Activated CD4-positive, alpha-beta memory T cell treated with anti-CD3 and anti-CD28 coated beads for 36 hours (primary cell): ENCODE data around the gene PTPRN2. TPM values are rescaled to one million over a fixed set of nuclear protein-coding genes. Genes with fewer than 3 reads are reported as not detected.
"Not testable (repeated sequence)": the region's sequence is repeated elsewhere in the genome, so short reads cannot be mapped to it uniquely, and the experiment has no call there.

Source experiments
- CTCF ChIA-PET: fragments of 350-600 bp; sonication (Branson Sonifier 250); formaldehyde crosslinking; loops from one replicate; lab custom pipeline; 2021; ENCODE audit warnings: antibody characterized with exemption, inconsistent platforms; lab: Charles Lee
- POLR2A ChIA-PET: fragments of 350-600 bp; sonication (Branson Sonifier 250); formaldehyde crosslinking; loops from one replicate; lab custom pipeline; 2021; ENCODE audit warnings: antibody characterized with exemption; lab: Charles Lee
- DNase-seq: peaks from one replicate; pipeline ENCODE4 v3.0.0-alpha.2; 2020
- H3K27ac Mint-ChIP-seq: one replicate; pipeline ENCODE4 v1.8.0; 2021; ENCODE audit warnings: mixed read lengths
- H3K27me3 Mint-ChIP-seq: one replicate; pipeline ENCODE4 v1.8.0; 2021; ENCODE audit warnings: mixed read lengths
- H3K36me3 Mint-ChIP-seq: one replicate; pipeline ENCODE4 v1.8.0; 2021; ENCODE audit warnings: mixed read lengths
- H3K4me1 Mint-ChIP-seq: one replicate; pipeline ENCODE4 v1.8.0; 2021; ENCODE audit warnings: low read depth, mixed read lengths
- H3K4me3 Mint-ChIP-seq: one replicate; pipeline ENCODE4 v1.8.0; 2021; ENCODE audit warnings: mild to moderate bottlenecking, mixed read lengths
- H3K9me3 Mint-ChIP-seq: one replicate; pipeline ENCODE4 v1.8.0; 2021; ENCODE audit warnings: mixed read lengths
- intact Hi-C: fragments of 100-400 bp; cut with micrococcal nuclease; formaldehyde crosslinking; loops from one replicate; pipeline ENCODE4 v1.15.1; 2023
- microRNA-seq: library from miRNA; unstranded; fragments of <30 nt; microRNA quantifications from one replicate; pipeline ENCODE4 v1.2.0, GENCODE V29; 2022; ENCODE audit warnings: borderline number of aligned reads, borderline microRNAs expressed, borderline replicate concordance
- total RNA-seq, 2 experiments: library from RNA; stranded (reverse); gene quantifications; one replicate each; pipeline ENCODE4 v1.2.3, GENCODE V29; 2021

PTPRN2 gene
- total RNA-seq, 2 experiments from 2014 or later, result 0.51 to 0.64 TPM

- peaks cover 20% of the 10 kb centered on the region for H3K27me3 Mint-ChIP-seq
- no peak overlapping the region for H3K4me3 Mint-ChIP-seq
- CTCF ChIA-PET, result no interaction called here
- peak overlapping the region; percentile 18 for H3K27ac Mint-ChIP-seq
- peaks cover 2% of the 10 kb centered on the region for H3K36me3 Mint-ChIP-seq
- H3K4me1 Mint-ChIP-seq, result peaks cover 38% of the 10 kb centered on the region
- peaks cover 10% of the 10 kb centered on the region for H3K9me3 Mint-ChIP-seq
- intact Hi-C loops, result loop anchor here (1.0 to 2.0 kb wide), 2 partner anchors 8 to 17 kb away; no protein-coding TSS in a partner anchor
- peak; percentile 54 for DNase-seq
- POLR2A ChIA-PET, result no interaction called here
Measured at GRCh38 chr7:157495594-157495993, 1092.0 kb downstream of the PTPRN2 start.

DNA sequence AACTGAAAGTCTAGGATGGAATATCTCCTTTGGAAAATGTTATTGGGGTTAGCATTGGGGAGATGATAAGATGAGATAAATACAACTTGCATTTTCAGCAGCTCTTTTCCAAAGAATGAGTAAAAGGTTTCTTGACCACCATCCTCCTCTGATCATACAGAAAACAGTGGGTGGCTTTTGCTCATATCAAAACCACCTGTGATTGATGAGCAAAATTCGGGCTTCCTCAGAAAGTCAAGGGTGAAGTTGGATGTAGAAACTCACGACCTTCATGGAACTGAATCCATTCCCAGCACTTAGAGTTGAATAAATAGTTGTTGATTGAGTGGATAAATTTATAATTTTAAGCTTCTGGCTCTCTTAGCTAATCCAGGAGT lies 1092.5 kb downstream of the PTPRN2 start:
- Mint-ChIP-seq H3K4me3 (no peak overlapping the region), H3K9me3 (peaks cover 10% of the 10 kb centered on the region), H3K27ac (peak overlapping the region; percentile 38), H3K4me1 (peaks cover 42% of the 10 kb centered on the region), H3K27me3 (peaks cover 20% of the 10 kb centered on the region), H3K36me3 (peaks cover 2% of the 10 kb centered on the region)
- peak; percentile 49 for DNase-seq
- intact Hi-C loops, result loop anchor here (1.0 to 2.0 kb wide), 2 partner anchors 8 to 16 kb away; no protein-coding TSS in a partner anchor
- ChIA-PET CTCF (no interaction called here), POLR2A (no interaction called here)

DNA sequence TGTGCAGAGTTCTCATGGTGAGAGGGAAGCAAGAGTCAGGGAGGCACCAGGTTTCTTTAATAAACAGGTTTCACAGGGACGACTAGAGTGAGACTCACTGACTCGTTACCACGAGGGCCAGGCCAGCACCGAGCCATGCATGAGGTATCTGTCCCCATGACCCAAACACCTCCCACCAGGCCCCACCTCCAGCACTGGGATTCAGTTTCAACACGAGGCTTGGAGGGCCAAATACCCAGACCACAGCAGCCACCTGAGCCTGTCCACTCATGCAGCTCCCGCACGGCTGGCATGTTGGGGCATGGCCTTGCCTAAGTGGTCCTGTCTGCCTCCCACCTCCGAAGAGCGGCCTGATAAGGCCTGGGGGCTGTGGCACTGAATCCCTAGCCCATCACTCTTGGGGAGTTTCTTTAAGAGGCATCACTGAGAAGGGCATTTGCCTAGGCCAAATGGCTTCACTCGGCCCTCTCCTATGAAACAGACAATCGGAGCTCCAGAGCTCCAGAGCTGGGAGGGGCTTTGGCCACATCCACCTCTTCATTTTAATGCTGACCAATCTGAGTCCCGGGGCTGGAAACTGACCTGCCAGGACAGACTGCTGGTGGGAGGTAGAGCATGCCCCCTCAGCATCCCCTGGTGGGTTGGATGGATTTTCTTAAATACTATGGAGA lies 1093.0 kb downstream of the PTPRN2 start:
- ChIA-PET CTCF (no interaction called here), POLR2A (no interaction called here)
- Mint-ChIP-seq H3K27me3 (peaks cover 20% of the 10 kb centered on the region), H3K9me3 (peaks cover 10% of the 10 kb centered on the region), H3K36me3 (peaks cover 2% of the 10 kb centered on the region), H3K27ac (peak overlapping the region; percentile 38), H3K4me1 (peaks cover 45% of the 10 kb centered on the region), H3K4me3 (no peak overlapping the region)
- intact Hi-C loops, result loop anchor here (1.0 to 5.0 kb wide), 5 partner anchors 9 to 333 kb away; no protein-coding TSS in a partner anchor
- no peak for DNase-seq

DNA sequence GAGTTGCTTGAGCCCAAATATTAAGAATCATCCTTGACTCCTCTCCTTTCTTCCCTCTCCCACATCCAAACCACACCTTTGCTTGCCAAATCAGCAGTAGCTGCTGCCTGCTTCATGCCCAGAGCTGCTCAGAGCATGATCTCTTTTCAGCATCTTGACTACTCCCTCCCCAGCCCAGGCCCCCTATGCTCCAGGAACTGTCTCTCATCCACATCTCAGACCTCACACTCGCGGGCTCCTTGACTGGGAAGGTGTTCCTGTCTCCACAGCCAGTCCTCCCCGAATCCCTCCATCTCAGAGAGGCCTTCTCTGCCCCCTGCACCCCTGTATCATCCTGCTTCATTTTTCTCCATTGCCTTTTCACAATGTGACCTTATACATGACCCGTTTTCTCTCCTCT lies 1093.8 kb downstream of the PTPRN2 start:
- peaks cover 49% of the 10 kb centered on the region for H3K4me1 Mint-ChIP-seq
- H3K9me3 Mint-ChIP-seq, result peaks cover 10% of the 10 kb centered on the region
- H3K27me3 Mint-ChIP-seq, result peaks cover 20% of the 10 kb centered on the region
- CTCF ChIA-PET, result no interaction called here
- peaks cover 2% of the 10 kb centered on the region for H3K36me3 Mint-ChIP-seq
- intact Hi-C loops, result loop anchor here (2.0 to 5.0 kb wide), 4 partner anchors 15 to 334 kb away; no protein-coding TSS in a partner anchor
- H3K4me3 Mint-ChIP-seq, result no peak overlapping the region
- POLR2A ChIA-PET, result no interaction called here
- no peak for DNase-seq
- H3K27ac Mint-ChIP-seq, result peak overlapping the region; percentile 21

- intact Hi-C loops, result loop anchor here (5.0 kb wide), 3 partner anchors 119 to 334 kb away; no protein-coding TSS in a partner anchor
- no peak overlapping the region for H3K4me3 Mint-ChIP-seq
- CTCF ChIA-PET, result no interaction called here
- DNase-seq, result no peak
- H3K27ac Mint-ChIP-seq, result no peak overlapping the region
- peaks cover 2% of the 10 kb centered on the region for H3K36me3 Mint-ChIP-seq
- H3K9me3 Mint-ChIP-seq, result peaks cover 10% of the 10 kb centered on the region
- POLR2A ChIA-PET, result interaction anchor here (1.1 kb wide), 1 partner anchor 83 kb away, joined by 3 read pairs; no protein-coding TSS in a partner anchor
- H3K27me3 Mint-ChIP-seq, result peaks cover 20% of the 10 kb centered on the region
- H3K4me1 Mint-ChIP-seq, result peaks cover 50% of the 10 kb centered on the region
Measured at GRCh38 chr7:157493017-157493416, 1094.6 kb downstream of the PTPRN2 start.

DNA sequence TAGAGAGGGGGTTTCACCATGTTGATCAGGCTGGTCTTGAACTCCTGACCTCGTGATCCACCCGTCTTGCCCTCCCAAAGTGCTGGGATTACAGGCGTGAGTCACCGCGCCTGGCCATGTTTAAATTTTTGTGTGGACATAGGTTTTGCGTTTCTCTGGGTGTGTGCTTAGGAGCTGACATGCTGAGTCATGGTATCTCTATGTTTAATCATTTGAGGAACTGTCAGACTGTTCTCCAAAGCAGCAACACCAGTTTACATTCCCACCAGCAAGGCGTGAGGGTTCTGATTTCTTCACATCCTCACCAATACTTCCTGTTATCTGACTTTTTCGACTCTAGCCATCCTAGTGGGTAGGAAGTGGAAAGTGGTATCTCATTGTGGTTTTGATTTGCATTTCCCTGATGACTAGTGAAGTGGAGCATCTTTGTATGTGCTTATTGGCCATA lies 1097.1 kb downstream of the PTPRN2 start:
- POLR2A ChIA-PET, result no interaction called here
- peak; percentile 64 for DNase-seq
- H3K27me3 Mint-ChIP-seq, result peaks cover 22% of the 10 kb centered on the region
- H3K36me3 Mint-ChIP-seq, result peaks cover 2% of the 10 kb centered on the region
- peak overlapping the region; percentile 52 for H3K27ac Mint-ChIP-seq
- H3K9me3 Mint-ChIP-seq, result peaks cover 10% of the 10 kb centered on the region
- no peak overlapping the region for H3K4me3 Mint-ChIP-seq
- H3K4me1 Mint-ChIP-seq, result peaks cover 42% of the 10 kb centered on the region
- intact Hi-C loops, result loop anchor here (1.0 to 5.0 kb wide), 6 partner anchors 13 to 337 kb away; no protein-coding TSS in a partner anchor
- CTCF ChIA-PET, result interaction anchor here (1.0 kb wide), 1 partner anchor 16 kb away, joined by 5 read pairs; no protein-coding TSS in a partner anchor

- H3K4me3 Mint-ChIP-seq, H3K27ac Mint-ChIP-seq, POLR2A ChIA-PET, H3K36me3 Mint-ChIP-seq, DNase-seq: not testable (repeated sequence)
- intact Hi-C loops, result loop anchor here (1.0 to 5.0 kb wide), 6 partner anchors 13 to 337 kb away; no protein-coding TSS in a partner anchor
- Mint-ChIP-seq H3K4me1 (peaks cover 41% of the 10 kb centered on the region), H3K9me3 (peaks cover 10% of the 10 kb centered on the region), H3K27me3 (peaks cover 26% of the 10 kb centered on the region)
- CTCF ChIA-PET, result interaction anchor here (1.0 kb wide), 1 partner anchor 15 kb away, joined by 5 read pairs; no protein-coding TSS in a partner anchor
Measured at GRCh38 chr7:157489870-157490269, 1097.8 kb downstream of the PTPRN2 start.

Small RNA genes lying within 50 kb of the gene (microRNA-seq; reads per million reads assigned to microRNA genes)
- gene MIR153-2 (not detected), gene MIR5707 (not detected), gene MIR595 (not detected)

Other genes starting within 250 kb of the PTPRN2 start
- 100 to 1,000 TPM; 145 to 149 TPM for gene NCAPG2, start 117.0 kb upstream of the PTPRN2 start, total RNA-seq
- gene ESYT2, start 241.7 kb upstream of the PTPRN2 start, total RNA-seq, result 10 to 100 TPM; 62.4 to 64.2 TPM